WI38 (cell line): Measurements from ENCODE around the gene PTGFRN.

Experiments used
- H3K4me3 ChIP-seq: 2 replicates; pipeline ENCODE4 v1.5.1; 2011; ENCODE audit warnings: low read depth, mild to moderate bottlenecking, control low read depth, low read length
- CTCF ChIP-seq: IDR thresholded peaks from 2 replicates; pipeline ENCODE4 v1.5.1; 2012; ENCODE audit warnings: low read depth, mild to moderate bottlenecking, control low read depth, low read length

The PTGFRN gene

GRCh38 chr1:116940814-116941599 lies 31.3 kb downstream of the PTGFRN start:
- H3K4me3 ChIP-seq, result no peak overlapping the region
- no peak for TF ChIP-seq CTCF

GRCh38 chr1:116941670-116942069 lies 32.0 kb downstream of the PTGFRN start:
- no peak overlapping the region for H3K4me3 ChIP-seq
- no peak for TF ChIP-seq CTCF

- no peak for TF ChIP-seq CTCF
Measured at GRCh38 chr1:116942344-116942743, 32.6 kb downstream of the PTGFRN start.

GRCh38 chr1:116943438-116943837 lies 33.7 kb downstream of the PTGFRN start:
- TF ChIP-seq CTCF, result no peak
- H3K4me3 ChIP-seq, result no peak overlapping the region

More at GRCh38 chr1:116942344-116942743, 32.6 kb downstream of the PTGFRN start:
- no peak overlapping the region for H3K4me3 ChIP-seq

- TF ChIP-seq CTCF, result no peak
- H3K4me3 ChIP-seq, result no peak overlapping the region
Measured at GRCh38 chr1:116944613-116945012, 34.9 kb downstream of the PTGFRN start.

- no peak overlapping the region for H3K4me3 ChIP-seq
- no peak for TF ChIP-seq CTCF
Measured at GRCh38 chr1:116945421-116945820, 35.7 kb downstream of the PTGFRN start.

GRCh38 chr1:116945996-116946395 lies 36.3 kb downstream of the PTGFRN start:
- no peak overlapping the region for H3K4me3 ChIP-seq
- TF ChIP-seq CTCF, result no peak
